AG09309 (cell line): ENCODE data around the gene NUDT16.

ENCODE experiments used
- DNase-seq: peaks from one replicate; pipeline ENCODE4 v3.0.0-alpha.2; 2010; ENCODE audit warnings: low read depth
- H3K4me3 ChIP-seq: 2 replicates; pipeline ENCODE4 v1.5.1; 2011; ENCODE audit warnings: mild to moderate bottlenecking, low read depth, low read length, moderate library complexity; ENCODE audit not compliant: control insufficient read depth
- CTCF ChIP-seq: IDR thresholded peaks from 2 replicates; pipeline ENCODE4 v1.5.1; 2011; ENCODE audit warnings: mild to moderate bottlenecking, low read depth, low read length, inconsistent platforms; ENCODE audit not compliant: insufficient read depth, control insufficient read depth; ENCODE audit errors: missing control alignments

Gene NUDT16

GRCh38 chr3:131435000-131435399, 53.4 kb downstream of the NUDT16 start:
- no peak for TF ChIP-seq CTCF
- H3K4me3 ChIP-seq = no peak overlapping the region
- no peak for DNase-seq
